ENCODE measurements around the gene NR3C1.

NR3C1 gene

GRCh38 chr5:143403593-143404415 is at the start of gene NR3C1:
Gene NR3C1, minus strand, starts transcription at chr5:143403686. Its CDS starts 2,847 bp downstream, at chr5:143400839.
- DNase-seq, result peak; percentile 89

GRCh38 chr5:143449772-143450171 is 46.3 kb upstream of the NR3C1 start:
- DNase-seq, result no peak

- peak; percentile 9 for DNase-seq
Measured at GRCh38 chr5:143448518-143448917, 45.0 kb upstream of the NR3C1 start.

- peak; percentile 43 for DNase-seq
Measured at GRCh38 chr5:143447983-143448382, 44.5 kb upstream of the NR3C1 start.

- no peak for DNase-seq
Measured at GRCh38 chr5:143446535-143447226, 43.2 kb upstream of the NR3C1 start.

GRCh38 chr5:143445776-143446175 is 42.3 kb upstream of the NR3C1 start:
- DNase-seq, result no peak

GRCh38 chr5:143443330-143443729 is 39.8 kb upstream of the NR3C1 start:
- DNase-seq, result no peak

GRCh38 chr5:143442385-143442784 is 38.9 kb upstream of the NR3C1 start:
- no peak for DNase-seq

GRCh38 chr5:143440448-143441115 is 37.1 kb upstream of the NR3C1 start:
- DNase-seq, result no peak

- no peak for DNase-seq
Measured at GRCh38 chr5:143437666-143438273, 34.3 kb upstream of the NR3C1 start.

- DNase-seq, result no peak
Measured at GRCh38 chr5:143436871-143437270, 33.4 kb upstream of the NR3C1 start.

GRCh38 chr5:143435210-143435657 is 31.7 kb upstream of the NR3C1 start:
- DNase-seq, result peak; percentile 98

GRCh38 chr5:143434261-143435209 is 31.0 kb upstream of the NR3C1 start:
- DNase-seq, result peak; percentile 87

GRCh38 chr5:143433670-143434069 is 30.2 kb upstream of the NR3C1 start:
- DNase-seq, result no peak

GRCh38 chr5:143432658-143433239 is 29.3 kb upstream of the NR3C1 start:
- DNase-seq, result peak; percentile 41

- no peak for DNase-seq
Measured at GRCh38 chr5:143431789-143432188, 28.3 kb upstream of the NR3C1 start.

GRCh38 chr5:143428738-143429420 is 25.4 kb upstream of the NR3C1 start:
- peak; percentile 86 for DNase-seq

- peak; percentile 92 for DNase-seq
Measured at GRCh38 chr5:143428155-143428554, 24.7 kb upstream of the NR3C1 start.

GRCh38 chr5:143427122-143427735 is 23.7 kb upstream of the NR3C1 start:
- DNase-seq, result no peak

- DNase-seq, result no peak
Measured at GRCh38 chr5:143426437-143426991, 23.0 kb upstream of the NR3C1 start.

All from inflammatory macrophage treated with lipopolysaccharide for 4 hours (primary cell).